Liver (tissue), 3 donors: ENCODE measurements around the gene NANOS1.

Experiments used
- EGR1 ChIP-seq, 2 donors: IDR thresholded peaks; 2 replicates each; pipeline ENCODE4 v1.6.1; 2016 to 2018; ENCODE audit warnings: antibody characterized with exemption in 2 of 2, low read depth in 2 of 2
- FOXA1 ChIP-seq: IDR thresholded peaks from 2 replicates; pipeline ENCODE4 v1.6.1; 2016; ENCODE audit warnings: antibody characterized with exemption
- JUND ChIP-seq, 2 donors: IDR thresholded peaks; 2 replicates each; pipeline ENCODE4 v1.6.1; 2016; ENCODE audit warnings: antibody characterized with exemption in 2 of 2
- MAX ChIP-seq: IDR thresholded peaks from 2 replicates; pipeline ENCODE4 v1.6.1; 2016; ENCODE audit warnings: antibody characterized with exemption
- NR2F2 ChIP-seq: IDR thresholded peaks from 2 replicates; pipeline ENCODE4 v1.6.1; 2016; ENCODE audit warnings: antibody characterized with exemption
- RAD21 ChIP-seq, 2 donors: IDR thresholded peaks; 2 replicates each; pipeline ENCODE4 v1.6.1; 2016; ENCODE audit warnings: antibody characterized with exemption in 2 of 2, mild to moderate bottlenecking in 2 of 2
- REST ChIP-seq: IDR thresholded peaks from 2 replicates; pipeline ENCODE4 v1.6.1; 2016; ENCODE audit warnings: antibody characterized with exemption, mild to moderate bottlenecking
- SP1 ChIP-seq: IDR thresholded peaks from 2 replicates; pipeline ENCODE4 v1.6.1; 2018; ENCODE audit warnings: antibody characterized with exemption, mild to moderate bottlenecking
- YY1 ChIP-seq: IDR thresholded peaks from 2 replicates; pipeline ENCODE4 v1.6.1; 2016; ENCODE audit warnings: antibody characterized with exemption, mild to moderate bottlenecking
- TF ChIP-seq, protein P1 (sequence below): fragments of 150-350 bp; IDR thresholded peaks from 2 replicates; pipeline ENCODE4 v1.5.1; 2017; ENCODE audit warnings: improper control_type of control experiment, low read depth, low read length; ENCODE audit not compliant: missing input control
- TF ChIP-seq, protein P2 (sequence below): IDR thresholded peaks from 2 replicates; pipeline ENCODE4 v1.6.1; 2016; ENCODE audit warnings: antibody characterized with exemption
- donor health status: healthy.
- donor health status: healthy.

DNA sequence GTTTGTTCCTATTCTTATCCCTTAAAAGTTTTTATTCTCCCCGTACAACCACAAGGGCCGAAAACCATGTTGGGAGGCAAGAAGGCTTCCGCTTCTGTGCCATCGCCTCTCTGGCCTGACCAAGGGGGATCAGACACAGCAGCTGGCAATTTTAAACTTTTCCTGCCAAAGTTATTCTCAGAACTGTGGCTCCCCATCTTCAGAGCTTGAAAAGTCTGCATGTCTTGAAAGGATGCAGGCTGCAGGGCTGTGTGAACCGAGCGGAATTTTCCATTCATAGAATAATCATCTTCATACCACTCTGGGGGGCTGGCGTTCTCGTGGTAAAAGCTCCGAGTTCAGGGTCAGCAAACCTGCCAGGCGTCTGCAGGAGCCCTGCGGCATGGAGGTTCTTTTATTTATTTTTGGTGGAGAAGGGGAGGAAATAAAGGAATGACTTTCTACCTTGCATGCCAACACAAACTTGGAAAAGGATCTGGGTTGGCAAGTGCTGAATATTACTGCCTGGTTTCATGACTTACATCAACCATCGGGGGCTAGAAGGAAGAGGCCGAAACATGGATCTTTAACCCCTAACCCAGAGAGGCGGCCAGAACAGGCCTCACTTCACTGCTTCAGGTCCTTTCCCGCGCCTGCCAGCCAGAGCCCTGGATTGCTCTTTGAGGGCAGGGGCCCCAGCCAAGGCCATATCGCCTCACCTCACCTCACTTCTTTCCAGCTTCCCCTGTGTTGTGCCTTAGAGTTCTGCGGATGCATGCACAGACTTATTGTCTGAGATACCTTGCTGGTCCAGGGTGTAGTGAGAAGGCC, 3.0 kb upstream of the NANOS1 start:
- TF ChIP-seq MAX (no peak), REST (no peak), EGR1 (IDR thresholded peaks at IDR 0.05; ENCODE audit: low read depth in 2 of 2) (no peak), SP1 (no peak), NR2F2 (no peak), FOXA1 (no peak), YY1 (no peak), JUND (IDR thresholded peaks at IDR 0.05) (no peak), RAD21 (IDR thresholded peaks at IDR 0.05) (no peak)
- TF ChIP-seq, protein P1, sequence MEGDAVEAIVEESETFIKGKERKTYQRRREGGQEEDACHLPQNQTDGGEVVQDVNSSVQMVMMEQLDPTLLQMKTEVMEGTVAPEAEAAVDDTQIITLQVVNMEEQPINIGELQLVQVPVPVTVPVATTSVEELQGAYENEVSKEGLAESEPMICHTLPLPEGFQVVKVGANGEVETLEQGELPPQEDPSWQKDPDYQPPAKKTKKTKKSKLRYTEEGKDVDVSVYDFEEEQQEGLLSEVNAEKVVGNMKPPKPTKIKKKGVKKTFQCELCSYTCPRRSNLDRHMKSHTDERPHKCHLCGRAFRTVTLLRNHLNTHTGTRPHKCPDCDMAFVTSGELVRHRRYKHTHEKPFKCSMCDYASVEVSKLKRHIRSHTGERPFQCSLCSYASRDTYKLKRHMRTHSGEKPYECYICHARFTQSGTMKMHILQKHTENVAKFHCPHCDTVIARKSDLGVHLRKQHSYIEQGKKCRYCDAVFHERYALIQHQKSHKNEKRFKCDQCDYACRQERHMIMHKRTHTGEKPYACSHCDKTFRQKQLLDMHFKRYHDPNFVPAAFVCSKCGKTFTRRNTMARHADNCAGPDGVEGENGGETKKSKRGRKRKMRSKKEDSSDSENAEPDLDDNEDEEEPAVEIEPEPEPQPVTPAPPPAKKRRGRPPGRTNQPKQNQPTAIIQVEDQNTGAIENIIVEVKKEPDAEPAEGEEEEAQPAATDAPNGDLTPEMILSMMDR = no peak
- TF ChIP-seq, protein P2, sequence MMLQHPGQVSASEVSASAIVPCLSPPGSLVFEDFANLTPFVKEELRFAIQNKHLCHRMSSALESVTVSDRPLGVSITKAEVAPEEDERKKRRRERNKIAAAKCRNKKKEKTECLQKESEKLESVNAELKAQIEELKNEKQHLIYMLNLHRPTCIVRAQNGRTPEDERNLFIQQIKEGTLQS = no peak
